HEK293T (cell line): ENCODE data around the gene RPS6KB1.

Source experiments
- BHLHE40 ChIP-seq: fragments of 450-650 bp; IDR thresholded peaks from 2 replicates; pipeline ENCODE4 v1.6.1; 2016; ENCODE audit warnings: mild to moderate bottlenecking, moderate library complexity, borderline replicate concordance
- CTBP1 ChIP-seq: fragments of 450-650 bp; IDR thresholded peaks from 2 replicates; pipeline ENCODE4 v1.6.1; 2016; ENCODE audit warnings: borderline replicate concordance
- FOXK2 ChIP-seq: fragments of 450-650 bp; IDR thresholded peaks from 2 replicates; pipeline ENCODE4 v1.6.1; 2016; ENCODE audit warnings: mild to moderate bottlenecking
- FOXM1 ChIP-seq: fragments of 450-650 bp; IDR thresholded peaks from 2 replicates; pipeline ENCODE4 v1.6.1; 2017; ENCODE audit warnings: mild to moderate bottlenecking, borderline replicate concordance
- HDGF ChIP-seq: fragments of 450-650 bp; IDR thresholded peaks from 2 replicates; pipeline ENCODE4 v1.6.1; 2017; ENCODE audit warnings: antibody characterized with exemption, borderline replicate concordance
- L3MBTL2 ChIP-seq: fragments of 450-650 bp; conservative IDR thresholded peaks from 2 replicates; pipeline ENCODE4 v1.6.1; 2016; ENCODE audit warnings: mild to moderate bottlenecking
- NFRKB ChIP-seq: fragments of 450-650 bp; IDR thresholded peaks from 2 replicates; pipeline ENCODE4 v1.6.1; 2016; ENCODE audit warnings: mild to moderate bottlenecking, moderate library complexity
- SP1 ChIP-seq: fragments of 450-650 bp; IDR thresholded peaks from 2 replicates; pipeline ENCODE4 v1.6.1; 2017
- SUZ12 ChIP-seq: fragments of 450-650 bp; IDR thresholded peaks from 2 replicates; pipeline ENCODE4 v1.6.1; 2016; ENCODE audit warnings: mild to moderate bottlenecking

DNA sequence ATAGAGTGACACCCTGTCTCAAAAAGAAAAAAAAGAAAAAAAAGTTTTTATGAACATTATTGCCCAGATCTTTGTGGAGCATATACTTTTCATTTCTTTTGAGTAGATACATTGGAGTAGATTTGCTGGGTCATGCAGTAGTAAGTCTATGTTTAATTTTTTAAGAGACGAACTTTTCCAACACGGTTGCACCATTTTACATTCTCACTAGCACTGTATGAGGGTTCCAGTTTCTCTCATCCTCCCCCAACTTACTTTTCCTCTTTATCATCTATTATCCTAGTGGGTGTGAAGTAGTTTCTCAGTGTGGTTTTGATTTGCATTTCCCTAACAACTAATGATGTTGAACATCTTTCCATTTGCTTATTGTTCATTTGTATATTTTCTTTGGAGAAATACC, 10.5 kb downstream of the RPS6KB1 start:
- no peak for TF ChIP-seq FOXK2
- TF ChIP-seq NFRKB = no peak
- no peak for TF ChIP-seq L3MBTL2
- no peak for TF ChIP-seq SP1
- TF ChIP-seq CTBP1 = no peak
- TF ChIP-seq FOXM1 = no peak
- TF ChIP-seq HDGF = no peak
- TF ChIP-seq SUZ12 = no peak
- TF ChIP-seq BHLHE40 = no peak
